Measurements from ENCODE around the gene DGAT2.

Gene DGAT2

GRCh38 chr11:75797792-75798191 lies 29.2 kb downstream of the DGAT2 start:
- in situ Hi-C loops (cut with MboI; ENCODE audit: low sequenced_read_pairs): no loop called here

DNA sequence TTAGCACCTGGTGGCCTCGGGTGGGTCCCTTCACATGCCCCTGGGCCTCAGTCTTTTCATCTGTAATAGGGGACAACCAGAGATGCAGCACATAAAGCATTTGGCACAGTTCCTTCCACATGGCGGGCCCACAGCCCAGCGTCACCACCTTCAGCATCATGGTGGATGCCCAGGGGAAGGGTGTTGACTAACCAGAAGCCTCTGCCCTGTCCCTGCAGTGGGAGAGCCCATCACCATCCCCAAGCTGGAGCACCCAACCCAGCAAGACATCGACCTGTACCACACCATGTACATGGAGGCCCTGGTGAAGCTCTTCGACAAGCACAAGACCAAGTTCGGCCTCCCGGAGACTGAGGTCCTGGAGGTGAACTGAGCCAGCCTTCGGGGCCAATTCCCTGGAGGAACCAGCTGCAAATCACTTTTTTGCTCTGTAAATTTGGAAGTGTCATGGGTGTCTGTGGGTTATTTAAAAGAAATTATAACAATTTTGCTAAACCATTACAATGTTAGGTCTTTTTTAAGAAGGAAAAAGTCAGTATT lies 31.6 kb downstream of the DGAT2 start:
- in situ Hi-C loops (cut with MboI; ENCODE audit: low sequenced_read_pairs): no loop called here

DNA sequence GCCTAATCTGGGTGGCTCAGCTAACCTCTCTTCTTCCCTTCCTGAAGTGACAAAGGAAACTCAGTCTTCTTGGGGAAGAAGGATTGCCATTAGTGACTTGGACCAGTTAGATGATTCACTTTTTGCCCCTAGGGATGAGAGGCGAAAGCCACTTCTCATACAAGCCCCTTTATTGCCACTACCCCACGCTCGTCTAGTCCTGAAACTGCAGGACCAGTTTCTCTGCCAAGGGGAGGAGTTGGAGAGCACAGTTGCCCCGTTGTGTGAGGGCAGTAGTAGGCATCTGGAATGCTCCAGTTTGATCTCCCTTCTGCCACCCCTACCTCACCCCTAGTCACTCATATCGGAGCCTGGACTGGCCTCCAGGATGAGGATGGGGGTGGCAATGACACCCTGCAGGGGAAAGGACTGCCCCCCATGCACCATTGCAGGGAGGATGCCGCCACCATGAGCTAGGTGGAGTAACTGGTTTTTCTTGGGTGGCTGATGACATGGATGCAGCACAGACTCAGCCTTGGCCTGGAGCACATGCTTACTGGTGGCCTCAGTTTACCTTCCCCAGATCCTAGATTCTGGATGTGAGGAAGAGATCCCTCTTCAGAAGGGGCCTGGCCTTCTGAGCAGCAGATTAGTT lies 32.3 kb downstream of the DGAT2 start:
- in situ Hi-C loops (cut with MboI; ENCODE audit: low sequenced_read_pairs): no loop called here

DNA sequence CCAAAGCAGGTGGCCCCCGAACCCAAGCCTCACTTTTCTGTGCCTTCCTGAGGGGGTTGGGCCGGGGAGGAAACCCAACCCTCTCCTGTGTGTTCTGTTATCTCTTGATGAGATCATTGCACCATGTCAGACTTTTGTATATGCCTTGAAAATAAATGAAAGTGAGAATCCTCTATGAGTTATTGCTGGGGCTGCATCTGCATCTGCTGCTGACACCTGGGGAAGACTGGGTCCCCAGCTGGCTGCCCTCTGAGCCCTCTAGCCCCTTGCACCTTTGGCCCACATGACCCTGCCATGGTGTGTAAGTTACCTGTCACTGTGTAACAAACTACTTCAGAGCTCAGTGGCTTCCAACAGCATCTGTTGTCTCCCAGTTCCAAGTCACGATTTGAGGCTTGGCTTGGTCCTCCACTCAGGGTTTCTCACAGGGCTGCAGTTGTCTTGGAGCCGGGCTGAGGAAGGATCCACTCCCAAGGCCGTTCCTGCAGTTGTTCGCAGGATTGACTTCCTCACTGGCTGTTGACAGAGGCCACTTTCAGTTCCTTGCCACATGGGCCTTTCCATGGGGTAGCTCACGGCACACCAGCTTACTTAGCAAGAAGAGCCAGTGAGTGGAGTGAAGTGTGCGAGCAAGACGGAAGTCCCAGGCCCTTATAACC lies 32.9 kb downstream of the DGAT2 start:
- in situ Hi-C loops (cut with MboI; ENCODE audit: low sequenced_read_pairs): no loop called here

GRCh38 chr11:75802021-75802912 lies 33.7 kb downstream of the DGAT2 start:
- in situ Hi-C loops (cut with MboI; ENCODE audit: low sequenced_read_pairs): no loop called here

DNA sequence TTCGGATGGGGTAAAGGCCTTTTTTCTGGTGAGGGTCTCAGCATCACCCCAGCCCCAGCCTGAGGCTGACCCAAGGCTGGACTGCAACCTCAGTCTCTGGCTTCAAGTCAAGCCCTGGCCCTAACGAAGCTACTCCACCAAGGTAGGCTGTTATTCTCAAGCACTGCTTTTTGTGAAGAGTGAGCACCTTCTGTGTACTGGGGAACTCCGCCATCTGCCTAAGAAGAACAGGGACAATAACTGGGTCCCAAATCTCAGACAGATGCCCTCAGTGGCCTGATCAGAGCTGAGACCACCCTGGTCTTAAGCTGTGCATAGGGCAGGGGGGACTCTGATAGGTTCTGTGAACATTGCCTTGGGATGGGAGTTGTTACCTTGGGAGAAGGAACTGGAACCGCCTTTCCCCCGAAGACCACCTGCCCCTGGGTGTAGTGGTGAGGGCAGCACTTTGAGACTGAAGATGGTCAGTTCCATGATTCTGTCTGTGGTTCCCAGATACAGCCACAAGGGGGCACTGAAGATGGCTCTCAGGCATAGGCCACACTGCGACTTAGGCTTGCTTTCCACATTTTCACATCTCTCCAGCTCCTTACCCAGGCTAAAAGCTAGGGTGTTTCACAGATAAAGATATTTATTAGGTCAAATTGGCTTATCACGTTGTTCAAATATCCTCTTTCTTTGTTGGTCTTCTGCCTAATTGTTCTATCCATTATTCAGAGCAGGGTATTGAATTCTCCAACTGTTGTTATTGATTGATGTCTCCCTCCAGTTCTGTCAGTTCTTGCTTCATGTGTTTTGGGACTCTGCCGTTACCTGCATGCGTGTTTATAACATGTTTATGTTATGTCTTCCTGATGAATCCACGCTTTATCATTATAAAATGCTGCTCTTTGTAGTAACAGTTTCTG lies 34.6 kb downstream of the DGAT2 start:
- in situ Hi-C loops (cut with MboI; ENCODE audit: low sequenced_read_pairs): no loop called here

- in situ Hi-C loops (cut with MboI; ENCODE audit: low sequenced_read_pairs): no loop called here
Measured at GRCh38 chr11:75809111-75809510, 40.5 kb downstream of the DGAT2 start.

DNA sequence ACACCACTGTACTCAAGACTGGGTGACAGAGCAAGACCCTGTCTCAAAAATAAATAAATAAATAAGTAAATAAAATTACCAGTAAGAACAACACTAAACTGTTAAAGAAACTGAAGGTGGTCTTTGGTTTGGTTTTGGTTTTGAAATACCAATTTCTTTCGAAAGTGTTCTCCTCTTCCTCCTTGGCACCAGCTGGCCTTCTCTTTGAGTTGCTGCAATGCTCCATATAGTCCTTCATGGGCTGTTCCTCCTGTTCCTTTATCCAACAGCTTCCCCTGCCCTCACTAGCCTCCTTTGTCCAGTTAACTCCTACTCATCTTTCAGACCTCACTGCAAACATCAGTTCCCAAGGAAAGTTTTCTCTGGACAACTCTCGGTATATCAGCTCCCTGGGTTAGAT lies 41.4 kb downstream of the DGAT2 start:
- in situ Hi-C loops (cut with MboI; ENCODE audit: low sequenced_read_pairs): no loop called here

- in situ Hi-C loops (cut with MboI; ENCODE audit: low sequenced_read_pairs): no loop called here
Measured at GRCh38 chr11:75810637-75811390, 42.2 kb downstream of the DGAT2 start.

DNA sequence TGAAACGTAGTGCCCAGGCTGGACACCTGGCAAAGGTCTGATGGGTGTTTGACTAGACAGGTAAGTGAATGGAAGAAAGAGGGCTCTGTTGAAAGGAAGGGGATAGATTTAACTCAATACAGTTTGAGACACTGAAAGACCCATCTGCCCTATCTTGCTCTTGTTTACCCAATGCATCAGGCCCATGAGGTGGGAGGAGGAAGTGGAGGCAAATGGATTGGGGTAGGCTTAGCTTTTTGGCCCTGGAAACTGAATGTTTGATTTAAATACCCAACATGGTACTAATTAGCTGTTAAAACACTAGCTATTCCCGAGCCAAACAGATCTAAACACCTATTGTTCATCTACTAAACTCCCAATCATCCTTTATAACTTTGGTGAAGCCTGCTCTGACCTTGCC lies 42.9 kb downstream of the DGAT2 start:
- in situ Hi-C loops (cut with MboI; ENCODE audit: low sequenced_read_pairs): no loop called here

- in situ Hi-C loops (cut with MboI; ENCODE audit: low sequenced_read_pairs): no loop called here
Measured at GRCh38 chr11:75812542-75813040, 44.0 kb downstream of the DGAT2 start.

DNA sequence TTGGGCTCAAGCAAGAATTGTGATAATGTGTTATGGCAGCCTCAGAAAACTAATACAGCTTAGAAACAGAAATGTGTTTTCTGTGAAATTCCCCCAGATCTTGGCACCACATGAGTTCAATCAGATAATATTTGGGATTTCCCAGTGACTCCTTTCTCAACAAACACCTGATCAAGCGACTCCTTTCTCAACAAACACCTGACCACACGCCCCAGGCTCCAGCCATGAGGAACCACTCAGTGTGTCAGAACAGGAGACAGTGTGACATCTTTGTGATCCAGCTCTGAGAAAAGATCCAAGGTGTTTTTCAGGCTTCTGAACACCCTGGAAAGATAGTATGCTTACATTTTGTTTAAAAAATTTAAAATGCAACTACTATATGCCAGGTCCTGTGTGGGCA lies 44.5 kb downstream of the DGAT2 start:
- in situ Hi-C loops (cut with MboI; ENCODE audit: low sequenced_read_pairs): no loop called here

GRCh38 chr11:75813622-75814039 lies 45.1 kb downstream of the DGAT2 start:
- in situ Hi-C loops (cut with MboI; ENCODE audit: low sequenced_read_pairs): no loop called here

GRCh38 chr11:75814363-75814676 lies 45.7 kb downstream of the DGAT2 start:
- in situ Hi-C loops (cut with MboI; ENCODE audit: low sequenced_read_pairs): no loop called here

DNA sequence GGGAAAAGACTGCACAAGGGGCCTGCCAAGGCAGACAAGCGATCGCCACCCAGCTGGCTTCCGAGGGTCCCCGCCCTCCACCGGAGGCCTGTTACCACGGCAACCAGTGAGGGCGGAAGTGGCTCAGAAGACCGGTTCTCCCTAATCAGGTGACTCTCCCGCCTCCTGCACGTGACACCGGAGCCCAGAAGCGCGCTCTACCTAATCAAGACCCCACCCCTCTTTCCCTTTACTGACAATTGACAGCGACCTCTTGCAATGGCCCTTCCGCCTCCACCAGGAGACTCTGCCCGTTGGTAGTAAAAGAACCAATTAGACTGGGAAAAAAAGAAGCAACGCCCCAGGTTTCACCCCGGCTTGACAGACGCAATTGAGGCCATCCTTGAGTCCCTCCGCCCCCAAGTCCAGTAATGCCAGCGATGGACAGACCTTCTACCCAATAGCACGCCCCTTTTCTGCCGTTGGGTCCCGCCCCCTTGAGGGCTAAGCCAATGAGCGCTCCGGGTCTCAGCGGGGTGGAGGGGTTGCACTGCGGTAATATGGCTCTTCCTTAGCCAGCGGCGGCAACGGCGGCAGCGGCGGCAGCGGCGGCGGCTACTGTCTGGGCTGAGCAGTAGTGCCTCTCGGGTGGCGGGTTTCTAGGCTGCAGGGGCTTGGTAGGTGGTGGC lies 46.2 kb downstream of the DGAT2 start, which contains the start of gene UVRAG:
Gene UVRAG (plus strand): TSS at position 534 of the 668 bp plus-strand sequence. CDS start 198 bp downstream, outside the sequence.
- in situ Hi-C loops (cut with MboI; ENCODE audit: low sequenced_read_pairs): no loop called here

DNA sequence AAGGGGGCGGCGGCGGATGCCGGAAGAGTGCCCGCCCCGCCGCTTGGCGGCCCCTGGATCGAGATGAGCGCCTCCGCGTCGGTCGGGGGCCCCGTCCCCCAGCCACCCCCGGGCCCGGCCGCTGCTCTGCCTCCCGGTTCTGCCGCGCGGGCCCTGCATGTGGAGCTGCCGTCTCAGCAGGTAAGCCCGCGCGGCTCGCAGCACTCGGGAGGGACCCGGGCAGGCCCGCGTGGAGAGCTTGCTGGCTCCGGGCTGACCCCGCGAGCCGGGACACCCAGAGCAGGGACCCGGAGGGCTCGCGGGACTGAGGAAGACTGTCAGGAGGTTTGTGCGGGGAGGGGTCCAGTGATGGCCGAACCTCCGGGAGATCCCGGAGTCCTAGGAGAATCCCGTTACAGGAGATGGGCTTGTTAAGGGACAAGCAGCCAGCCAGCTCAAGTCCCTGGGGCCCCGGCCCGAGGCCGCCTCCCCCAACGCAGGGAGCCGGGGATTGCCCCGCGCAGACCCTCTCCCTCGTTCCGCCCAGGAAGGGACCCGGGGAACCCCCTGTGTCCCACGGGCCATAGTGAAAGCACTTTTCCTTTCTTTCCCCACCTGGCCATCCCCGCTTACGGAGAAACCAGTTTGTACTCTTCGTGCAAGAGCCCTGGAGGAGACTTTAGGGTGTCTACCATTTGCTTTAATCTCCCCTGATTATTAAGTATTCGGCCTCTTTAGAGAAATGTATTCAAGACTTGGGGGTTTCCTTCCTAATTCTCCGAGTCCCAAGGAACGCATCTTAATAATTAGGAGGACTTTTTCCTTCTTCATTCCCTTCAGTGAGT lies 47.0 kb downstream of the DGAT2 start:
- in situ Hi-C loops (cut with MboI; ENCODE audit: low sequenced_read_pairs): no loop called here

DNA sequence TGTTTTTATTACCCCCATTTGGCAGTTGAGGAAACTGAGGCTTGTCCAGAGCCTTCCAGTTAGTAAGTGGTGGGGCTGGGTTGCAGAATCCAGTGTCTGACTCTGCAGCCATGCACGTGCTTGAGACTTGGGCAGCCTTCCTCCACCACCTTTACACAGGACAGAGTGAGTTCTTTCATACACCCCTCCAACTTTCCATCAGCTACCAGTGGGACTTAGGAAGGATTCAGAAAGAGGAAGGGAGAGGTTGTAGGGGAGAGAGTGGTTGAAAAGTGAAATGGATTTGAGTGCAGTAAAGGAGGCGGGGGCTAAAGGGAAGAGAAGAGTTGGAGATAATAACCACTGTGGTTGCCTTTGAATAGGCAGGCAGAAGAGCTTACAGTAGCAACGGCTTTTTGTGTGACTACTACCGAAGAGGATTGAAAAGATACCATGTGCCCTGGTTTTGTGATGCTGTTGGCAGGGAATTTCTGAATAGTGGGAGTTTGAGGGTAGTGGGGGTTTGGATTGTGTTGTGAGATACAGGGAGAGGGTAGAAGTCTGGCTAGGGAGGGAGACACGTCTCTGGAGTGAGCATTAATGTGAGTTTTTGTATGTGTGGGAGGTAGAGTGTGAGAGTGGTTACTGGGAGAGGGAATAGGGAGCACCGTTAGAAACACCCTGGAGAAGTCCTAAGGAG lies 48.1 kb downstream of the DGAT2 start:
- in situ Hi-C loops (cut with MboI; ENCODE audit: low sequenced_read_pairs): no loop called here

DNA sequence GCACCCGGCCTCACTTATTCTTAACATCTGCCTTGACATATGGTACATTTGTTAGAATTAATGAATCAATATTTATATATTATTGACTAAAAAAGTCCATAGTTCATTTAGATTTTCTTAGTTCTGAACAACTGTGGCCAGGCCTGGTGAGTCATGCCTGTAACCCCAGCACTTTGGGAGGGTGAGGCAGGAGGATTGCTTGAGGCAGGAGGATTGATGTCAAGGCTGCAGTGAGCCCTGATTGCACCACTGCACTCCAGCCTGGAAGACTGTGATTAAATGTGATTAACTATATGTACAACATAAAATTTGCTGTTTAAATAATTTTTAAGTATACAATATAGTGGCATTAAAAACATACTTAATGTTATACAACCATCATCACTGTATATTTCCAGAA lies 52.1 kb downstream of the DGAT2 start:
- in situ Hi-C loops (cut with MboI; ENCODE audit: low sequenced_read_pairs): no loop called here
